Measurements from ENCODE around the gene SEC31B.

The SEC31B gene

DNA sequence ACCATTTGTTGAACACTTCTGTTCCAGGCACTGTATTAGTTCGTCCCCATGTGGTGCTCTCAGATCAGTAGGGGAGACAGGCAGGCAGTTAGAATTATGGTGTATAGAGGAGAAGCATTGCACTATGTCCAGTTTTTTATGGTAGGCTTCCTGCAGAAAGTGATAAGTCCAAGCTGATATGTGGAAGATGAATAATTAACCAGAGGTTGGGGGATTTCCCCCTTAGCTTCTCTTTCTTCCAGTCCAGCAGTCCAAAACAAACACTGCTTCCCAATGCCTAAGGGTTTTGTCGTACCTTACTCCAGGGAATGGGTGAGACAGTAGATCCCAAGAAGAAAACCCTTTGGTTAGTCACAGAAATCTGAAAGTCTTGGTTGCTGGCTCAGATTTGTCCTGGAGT is 35.2 kb upstream of the SEC31B start:
- Histone ChIP-seq H3K9me3 (ENCODE audit: control insufficient read depth, insufficient read depth, low read length) (no peaks in the 10 kb centered on the region), H3K36me3 (ENCODE audit: control insufficient read depth, insufficient read depth, low read length) (peaks cover 31% of the 10 kb centered on the region), H3K4me3 (ENCODE audit: low read depth, low read length) (no peak overlapping the region), H3K9ac (ENCODE audit: low read depth, low read length) (no peak overlapping the region), H3K27ac (ENCODE audit: low read depth, low read length) (no peak overlapping the region), H3K27me3 (ENCODE audit: control insufficient read depth, insufficient read depth, low read length) (no peaks in the 10 kb centered on the region), H3K4me1 (ENCODE audit: control insufficient read depth, insufficient read depth, low read length) (no peaks in the 10 kb centered on the region)

DNA sequence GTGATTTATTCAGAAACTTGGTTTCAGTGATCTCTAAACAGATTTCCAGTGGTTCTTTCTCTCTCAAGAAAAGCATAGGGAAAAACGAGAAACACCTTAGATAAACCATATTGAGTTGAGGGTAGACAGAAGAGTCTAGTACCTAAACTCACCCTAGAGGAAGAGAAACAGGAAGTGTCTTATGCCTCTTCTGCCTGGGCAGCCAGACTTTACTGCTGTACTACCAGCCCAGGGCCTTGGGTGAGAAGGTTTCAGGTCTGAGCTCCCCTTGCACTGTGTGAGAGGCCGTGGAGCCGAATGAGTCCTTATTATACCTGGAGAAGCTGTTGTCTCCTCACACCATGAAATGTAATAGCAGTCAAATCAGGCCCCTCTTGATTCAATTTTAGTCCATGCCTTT is 34.3 kb upstream of the SEC31B start:
- Histone ChIP-seq H3K27me3 (ENCODE audit: control insufficient read depth, insufficient read depth, low read length) (no peaks in the 10 kb centered on the region), H3K9ac (ENCODE audit: low read depth, low read length) (no peak overlapping the region)

DNA sequence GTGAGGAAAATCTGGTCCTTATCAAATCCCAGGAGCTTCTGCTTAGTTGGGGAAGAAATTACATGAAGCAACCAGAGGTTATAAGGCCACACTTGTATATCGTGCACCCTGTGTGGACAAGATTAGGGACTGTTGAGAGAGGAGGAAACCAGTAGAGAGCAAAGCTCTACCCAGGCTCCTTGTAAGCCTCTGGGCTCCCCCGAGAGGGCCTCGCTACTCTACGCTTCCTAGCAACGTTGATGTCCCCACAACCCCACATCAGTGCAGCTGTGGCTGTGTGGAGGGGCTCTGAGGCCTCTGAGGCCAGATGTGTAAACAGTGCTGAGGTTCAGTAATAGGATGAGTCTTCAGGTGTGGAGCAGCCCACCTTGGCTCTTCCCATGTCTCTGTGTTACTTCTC is 32.1 kb upstream of the SEC31B start:
- peaks cover 62% of the 10 kb centered on the region for H3K36me3 ChIP-seq (ENCODE audit: control insufficient read depth, insufficient read depth, low read length)
- no peaks in the 10 kb centered on the region for H3K4me1 ChIP-seq (ENCODE audit: control insufficient read depth, insufficient read depth, low read length)
- H3K27me3 ChIP-seq (ENCODE audit: control insufficient read depth, insufficient read depth, low read length) = no peaks in the 10 kb centered on the region
- no peaks in the 10 kb centered on the region for H3K9me3 ChIP-seq (ENCODE audit: control insufficient read depth, insufficient read depth, low read length)
- H3K9ac ChIP-seq (ENCODE audit: low read depth, low read length) = no peak overlapping the region
- no peak overlapping the region for H3K27ac ChIP-seq (ENCODE audit: low read depth, low read length)
- no peak overlapping the region for H3K4me3 ChIP-seq (ENCODE audit: low read depth, low read length)

More for the DNA sequence above, 34.3 kb upstream of the SEC31B start:
- H3K9me3 ChIP-seq (ENCODE audit: control insufficient read depth, insufficient read depth, low read length) = no peaks in the 10 kb centered on the region
- H3K27ac ChIP-seq (ENCODE audit: low read depth, low read length) = no peak overlapping the region
- H3K4me1 ChIP-seq (ENCODE audit: control insufficient read depth, insufficient read depth, low read length) = no peaks in the 10 kb centered on the region
- H3K36me3 ChIP-seq (ENCODE audit: control insufficient read depth, insufficient read depth, low read length) = peaks cover 41% of the 10 kb centered on the region
- H3K4me3 ChIP-seq (ENCODE audit: low read depth, low read length) = no peak overlapping the region

DNA sequence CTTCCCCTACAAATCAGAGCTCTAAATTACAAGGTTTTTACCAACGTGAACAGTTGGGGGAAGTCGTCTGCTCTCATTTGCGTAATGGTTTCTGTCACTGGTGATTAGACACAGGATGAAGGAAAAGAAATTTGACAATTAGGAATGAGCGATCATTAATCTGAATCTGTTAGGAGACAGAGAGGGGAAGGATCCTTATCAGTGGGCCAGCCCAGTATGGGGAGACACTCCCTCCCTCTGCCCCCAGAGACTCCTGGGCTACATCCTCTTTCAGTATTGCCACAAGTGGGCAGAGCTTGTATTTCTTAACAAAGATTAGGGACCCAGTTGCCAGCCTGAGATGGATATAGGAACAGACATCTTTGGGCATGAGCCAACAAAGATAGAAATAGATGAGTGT is 31.5 kb upstream of the SEC31B start:
- H3K4me1 ChIP-seq (ENCODE audit: control insufficient read depth, insufficient read depth, low read length) = no peaks in the 10 kb centered on the region
- H3K9me3 ChIP-seq (ENCODE audit: control insufficient read depth, insufficient read depth, low read length) = no peaks in the 10 kb centered on the region
- no peaks in the 10 kb centered on the region for H3K27me3 ChIP-seq (ENCODE audit: control insufficient read depth, insufficient read depth, low read length)
- H3K36me3 ChIP-seq (ENCODE audit: control insufficient read depth, insufficient read depth, low read length) = peaks cover 61% of the 10 kb centered on the region
- H3K27ac ChIP-seq (ENCODE audit: low read depth, low read length) = no peak overlapping the region
- H3K4me3 ChIP-seq (ENCODE audit: low read depth, low read length) = no peak overlapping the region
- H3K9ac ChIP-seq (ENCODE audit: low read depth, low read length) = no peak overlapping the region

DNA sequence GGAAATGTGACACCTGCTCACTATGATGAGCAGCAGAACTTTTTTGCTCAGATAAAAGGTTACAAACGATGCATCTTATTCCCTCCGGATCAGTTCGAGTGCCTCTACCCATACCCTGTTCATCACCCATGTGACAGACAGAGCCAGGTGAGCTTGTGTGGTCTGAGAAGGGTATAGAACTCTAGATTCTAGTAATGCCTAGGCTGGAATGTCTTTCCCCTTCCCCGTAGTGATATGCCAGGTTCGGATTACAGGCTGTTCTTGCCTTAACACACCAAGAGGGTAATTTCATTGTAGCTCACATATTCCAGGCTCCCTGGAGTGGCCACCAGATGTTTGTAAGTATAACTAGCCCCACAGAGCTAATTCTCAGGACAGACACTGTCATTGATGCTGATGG is 25.3 kb upstream of the SEC31B start:
- Histone ChIP-seq H3K4me1 (ENCODE audit: control insufficient read depth, insufficient read depth, low read length) (no peaks in the 10 kb centered on the region), H3K27ac (ENCODE audit: low read depth, low read length) (no peak overlapping the region), H3K4me3 (ENCODE audit: low read depth, low read length) (no peak overlapping the region), H3K27me3 (ENCODE audit: control insufficient read depth, insufficient read depth, low read length) (no peaks in the 10 kb centered on the region), H3K36me3 (ENCODE audit: control insufficient read depth, insufficient read depth, low read length) (peaks cover 93% of the 10 kb centered on the region), H3K9ac (ENCODE audit: low read depth, low read length) (no peak overlapping the region), H3K9me3 (ENCODE audit: control insufficient read depth, insufficient read depth, low read length) (no peaks in the 10 kb centered on the region)

DNA sequence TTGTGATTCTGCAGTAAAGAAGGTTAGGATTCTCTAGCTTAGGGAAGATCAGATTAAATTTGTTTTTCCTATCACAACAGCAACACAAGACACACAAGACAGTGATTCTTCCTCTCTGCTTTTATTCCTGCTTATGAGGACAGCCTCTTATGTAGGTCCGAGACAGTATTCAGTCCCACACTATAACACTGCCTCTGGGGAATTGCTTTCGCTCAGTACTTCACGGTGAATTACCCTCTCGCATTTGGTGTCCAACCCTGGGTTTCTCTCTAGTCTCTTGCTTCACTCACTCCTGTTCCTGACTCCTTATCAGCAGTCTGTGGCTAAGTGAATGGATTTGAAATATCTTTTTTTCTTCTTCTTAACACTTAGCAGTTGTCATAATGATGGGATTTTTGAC is 17.8 kb upstream of the SEC31B start:
- Histone ChIP-seq H3K36me3 (ENCODE audit: control insufficient read depth, insufficient read depth, low read length) (peaks cover 49% of the 10 kb centered on the region), H3K4me1 (ENCODE audit: control insufficient read depth, insufficient read depth, low read length) (peaks cover 5% of the 10 kb centered on the region; the same call in 1 of the 2 replicates), H3K27me3 (ENCODE audit: control insufficient read depth, insufficient read depth, low read length) (no peaks in the 10 kb centered on the region), H3K27ac (ENCODE audit: low read depth, low read length) (no peak overlapping the region), H3K9ac (ENCODE audit: low read depth, low read length) (no peak overlapping the region), H3K9me3 (ENCODE audit: control insufficient read depth, insufficient read depth, low read length) (no peaks in the 10 kb centered on the region), H3K4me3 (ENCODE audit: low read depth, low read length) (no peak overlapping the region)

DNA sequence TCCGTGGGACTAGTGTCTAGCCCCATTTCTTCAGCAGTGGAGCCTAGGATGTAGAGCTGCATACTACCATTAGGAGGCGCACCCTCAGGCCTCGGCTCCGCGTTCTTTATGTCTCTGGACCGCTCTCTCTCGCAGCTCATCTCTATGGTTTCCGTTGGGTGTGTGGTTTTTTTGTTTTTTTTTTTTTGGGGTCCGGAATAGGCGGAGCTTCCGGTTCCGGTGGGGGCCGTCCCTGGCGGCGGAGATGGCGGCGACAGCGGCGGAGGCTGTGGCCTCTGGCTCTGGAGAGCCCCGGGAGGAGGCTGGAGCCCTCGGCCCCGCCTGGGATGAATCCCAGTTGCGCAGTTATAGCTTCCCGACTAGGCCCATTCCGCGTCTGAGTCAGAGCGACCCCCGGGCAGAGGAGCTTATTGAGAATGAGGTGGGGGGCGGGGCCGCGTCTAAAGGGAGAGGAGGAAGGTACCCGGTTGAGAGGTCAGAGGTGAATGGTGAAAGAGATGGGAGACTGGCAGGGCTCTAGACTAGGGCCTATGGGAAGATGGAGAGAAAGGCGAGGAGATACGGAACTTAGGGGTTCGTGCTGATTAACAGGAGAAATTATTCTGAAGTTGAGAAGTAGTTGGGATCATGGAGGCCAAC is 16.2 kb upstream of the SEC31B start, which contains the start of gene HIF1AN:
TSS of gene HIF1AN (plus strand) at position 229 of the 639 bp plus-strand sequence. CDS start at position 245, 16 bp downstream.
- Histone ChIP-seq H3K9ac (ENCODE audit: low read depth, low read length) (no peak within 1 kb of the TSS; the same call in 1 of the 2 replicates), H3K27ac (ENCODE audit: low read depth, low read length) (no peak within 1 kb of the TSS), H3K27me3 (ENCODE audit: control insufficient read depth, insufficient read depth, low read length) (no peaks in the 10 kb centered on the region), H3K36me3 (ENCODE audit: control insufficient read depth, insufficient read depth, low read length) (peaks cover 36% of the 10 kb centered on the region), H3K4me1 (ENCODE audit: control insufficient read depth, insufficient read depth, low read length) (peaks cover 5% of the 10 kb centered on the region; the same call in 1 of the 2 replicates), H3K9me3 (ENCODE audit: control insufficient read depth, insufficient read depth, low read length) (no peaks in the 10 kb centered on the region), H3K4me3 (ENCODE audit: low read depth, low read length) (peak within 1 kb of the TSS; percentile 80)

DNA sequence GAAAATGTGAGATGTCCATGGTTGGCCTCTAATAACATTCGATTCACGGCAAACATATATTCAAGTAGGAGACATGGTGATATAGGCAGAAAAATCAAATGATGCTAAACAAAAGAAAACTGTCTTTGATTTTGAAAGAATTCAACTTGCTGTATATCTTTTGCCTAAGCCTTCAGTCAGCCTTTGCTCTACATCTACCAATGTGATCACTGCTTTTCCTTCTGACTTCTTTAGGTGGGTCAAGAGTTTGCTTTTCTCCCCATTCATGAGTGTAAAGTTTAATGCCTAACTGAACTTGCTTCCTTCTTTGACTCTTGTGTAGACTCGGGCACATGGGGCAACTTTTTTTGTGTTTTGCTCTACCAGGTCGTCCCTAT is 15.7 kb upstream of the SEC31B start:
- no peaks in the 10 kb centered on the region for H3K27me3 ChIP-seq (ENCODE audit: control insufficient read depth, insufficient read depth, low read length)
- peaks cover 30% of the 10 kb centered on the region for H3K36me3 ChIP-seq (ENCODE audit: control insufficient read depth, insufficient read depth, low read length)
- no peak overlapping the region for H3K27ac ChIP-seq (ENCODE audit: low read depth, low read length)
- H3K4me3 ChIP-seq (ENCODE audit: low read depth, low read length) = peak overlapping the region; percentile 80; the same call in 1 of the 2 replicates
- no peaks in the 10 kb centered on the region for H3K9me3 ChIP-seq (ENCODE audit: control insufficient read depth, insufficient read depth, low read length)
- peaks cover 7% of the 10 kb centered on the region for H3K4me1 ChIP-seq (ENCODE audit: control insufficient read depth, insufficient read depth, low read length)
- no peak overlapping the region for H3K9ac ChIP-seq (ENCODE audit: low read depth, low read length)

DNA sequence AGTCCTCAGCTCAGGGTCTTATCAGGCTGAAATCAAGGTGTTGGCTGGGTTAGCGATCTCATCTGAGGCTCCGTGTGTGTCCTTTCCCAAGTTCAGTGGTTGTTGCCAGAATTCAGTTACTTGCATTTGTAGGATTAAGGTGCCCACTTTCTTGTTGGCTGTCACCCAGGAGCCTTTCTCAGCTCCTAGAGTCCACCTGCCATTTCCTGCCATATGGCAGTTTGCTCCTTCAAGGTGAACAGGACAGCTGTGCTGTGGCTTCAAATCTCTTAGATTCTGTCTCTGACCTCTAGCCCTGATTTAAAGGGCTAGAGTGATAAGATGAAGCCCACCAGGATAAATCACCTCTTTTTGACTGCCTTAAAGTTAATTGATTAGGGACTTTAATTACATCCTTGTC is 15.1 kb upstream of the SEC31B start:
- no peak overlapping the region for H3K4me3 ChIP-seq (ENCODE audit: low read depth, low read length)
- peaks cover 11% of the 10 kb centered on the region for H3K4me1 ChIP-seq (ENCODE audit: control insufficient read depth, insufficient read depth, low read length)
- peaks cover 24% of the 10 kb centered on the region for H3K36me3 ChIP-seq (ENCODE audit: control insufficient read depth, insufficient read depth, low read length)
- no peak overlapping the region for H3K27ac ChIP-seq (ENCODE audit: low read depth, low read length)
- H3K9ac ChIP-seq (ENCODE audit: low read depth, low read length) = no peak overlapping the region
- no peaks in the 10 kb centered on the region for H3K9me3 ChIP-seq (ENCODE audit: control insufficient read depth, insufficient read depth, low read length)
- H3K27me3 ChIP-seq (ENCODE audit: control insufficient read depth, insufficient read depth, low read length) = no peaks in the 10 kb centered on the region

DNA sequence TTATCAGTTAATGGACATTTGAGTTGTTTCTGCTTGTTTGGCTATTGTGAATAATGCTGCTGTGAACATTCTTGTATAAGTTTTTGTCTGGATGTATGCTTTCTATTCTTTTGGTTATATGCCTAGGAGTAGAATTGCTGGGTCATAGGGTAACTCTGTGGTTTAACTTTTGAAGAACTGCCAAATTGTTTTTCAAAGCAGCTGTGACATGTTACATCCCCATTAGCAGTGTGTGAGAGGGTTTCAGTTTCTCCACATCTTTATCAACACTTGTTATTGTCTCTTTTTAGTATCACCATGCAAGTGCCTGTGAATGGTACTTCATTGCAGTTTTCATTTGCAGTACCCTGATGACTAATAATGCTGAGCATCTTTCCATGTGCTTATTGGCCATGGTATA is 12.1 kb upstream of the SEC31B start:
- Histone ChIP-seq H3K4me1 (ENCODE audit: control insufficient read depth, insufficient read depth, low read length) (peaks cover 11% of the 10 kb centered on the region), H3K4me3 (ENCODE audit: low read depth, low read length) (no peak overlapping the region), H3K9me3 (ENCODE audit: control insufficient read depth, insufficient read depth, low read length) (no peaks in the 10 kb centered on the region), H3K36me3 (ENCODE audit: control insufficient read depth, insufficient read depth, low read length) (peaks cover 15% of the 10 kb centered on the region), H3K9ac (ENCODE audit: low read depth, low read length) (no peak overlapping the region), H3K27me3 (ENCODE audit: control insufficient read depth, insufficient read depth, low read length) (no peaks in the 10 kb centered on the region), H3K27ac (ENCODE audit: low read depth, low read length) (no peak overlapping the region)

DNA sequence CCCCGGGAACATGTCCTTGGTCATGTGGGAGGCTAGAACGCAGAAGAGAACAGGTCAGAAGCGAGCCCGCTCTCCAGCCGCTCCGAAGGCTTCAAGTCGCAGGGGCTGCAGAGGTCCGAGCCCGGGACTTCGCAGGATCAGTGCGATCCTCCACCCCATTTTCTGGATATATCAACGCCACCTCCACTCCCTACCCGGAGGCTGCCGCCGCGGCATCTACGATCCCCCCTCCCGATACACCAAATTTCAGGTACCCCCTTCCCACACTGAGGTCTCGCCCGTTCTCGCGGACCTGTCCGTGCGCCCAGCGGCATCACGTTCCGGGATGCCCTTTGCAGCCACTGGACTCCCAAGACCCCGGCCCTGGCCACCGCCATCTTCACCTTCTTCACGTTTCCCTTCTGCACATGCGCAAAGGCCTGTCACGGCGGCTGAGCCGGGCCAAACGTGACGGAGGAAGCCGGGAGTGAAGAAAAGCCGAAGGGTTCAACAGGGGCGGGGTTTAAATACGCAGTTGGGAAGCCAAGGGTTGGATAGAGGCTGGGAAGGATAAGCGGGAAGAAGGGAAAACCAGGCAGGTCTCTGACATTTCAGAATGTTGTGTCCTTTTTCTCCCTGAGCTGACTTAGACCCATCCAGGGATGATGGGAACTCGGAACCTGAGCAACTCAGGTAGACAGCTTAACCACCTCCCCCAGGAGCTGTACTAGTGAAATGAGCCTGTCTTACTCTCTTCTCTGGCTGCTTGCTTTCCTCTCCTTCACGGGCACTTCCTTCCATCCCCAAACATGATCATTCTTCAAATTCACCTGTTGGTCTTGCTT is 10.0 kb upstream of the SEC31B start, which contains the start of gene NDUFB8:
TSS of gene NDUFB8 (minus strand) at position 397 of the 824 bp plus-strand sequence. CDS start at position 377, 20 bp downstream.
- no peak within 1 kb of the TSS for H3K27ac ChIP-seq (ENCODE audit: low read depth, low read length)
- H3K36me3 ChIP-seq (ENCODE audit: control insufficient read depth, insufficient read depth, low read length) = peaks cover 35% of the 10 kb centered on the region
- H3K4me3 ChIP-seq (ENCODE audit: low read depth, low read length) = peak within 1 kb of the TSS; percentile 98
- H3K9me3 ChIP-seq (ENCODE audit: control insufficient read depth, insufficient read depth, low read length) = no peaks in the 10 kb centered on the region
- peaks cover 6% of the 10 kb centered on the region for H3K4me1 ChIP-seq (ENCODE audit: control insufficient read depth, insufficient read depth, low read length)
- no peaks in the 10 kb centered on the region for H3K27me3 ChIP-seq (ENCODE audit: control insufficient read depth, insufficient read depth, low read length)
- H3K9ac ChIP-seq (ENCODE audit: low read depth, low read length) = peak within 1 kb of the TSS; percentile 82

All from HUES48 (cell line).